Astrocyte of the cerebellum (primary cell): ENCODE measurements around the gene EXOC6B.

ENCODE experiments used
- DNase-seq: peaks from one replicate; pipeline ENCODE4 v3.0.0-alpha.2; 2011; ENCODE audit warnings: low read depth
- H3K4me3 ChIP-seq: 2 replicates; pipeline ENCODE4 v1.5.1; 2011; ENCODE audit warnings: mild to moderate bottlenecking, low read depth, low read length, moderate library complexity
- CTCF ChIP-seq: IDR thresholded peaks from 2 replicates; pipeline ENCODE4 v1.5.1; 2012; ENCODE audit warnings: low read length, low read depth, moderate library complexity, mild to moderate bottlenecking; ENCODE audit errors: missing control alignments
- in situ Hi-C: cut with HindIII; loops from 2 replicates; pipeline ENCODE4 v1.10.0; 2017; ENCODE audit warnings: low sequenced_read_pairs

The EXOC6B gene

DNA sequence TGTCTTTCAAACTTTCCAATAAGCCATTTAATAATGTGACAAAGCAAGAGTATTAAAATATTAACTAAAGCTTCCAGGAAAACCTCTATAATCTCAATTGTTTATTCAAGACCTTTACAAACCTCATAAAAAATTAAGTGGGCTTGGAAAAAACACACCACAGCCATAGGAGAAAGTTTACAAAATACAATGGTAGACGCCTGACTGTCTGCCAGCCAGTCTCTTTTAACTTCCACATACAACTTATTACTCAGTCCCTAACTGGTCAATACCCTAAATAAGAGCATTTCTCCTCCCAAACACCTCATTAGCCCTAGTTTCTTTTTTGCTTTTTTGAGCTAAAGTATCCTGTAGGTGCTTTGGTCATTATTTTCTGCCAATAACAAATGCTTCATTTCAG, 430.7 kb downstream of the EXOC6B start:
- in situ Hi-C loops: no loop called here
- no peak for DNase-seq
- no peak for TF ChIP-seq CTCF
- H3K4me3 ChIP-seq: no peak overlapping the region

- no peak for TF ChIP-seq CTCF
- DNase-seq: no peak
- H3K4me3 ChIP-seq: no peak overlapping the region
- in situ Hi-C loops: no loop called here
Measured at GRCh38 chr2:72394541-72395070, 431.2 kb downstream of the EXOC6B start.

DNA sequence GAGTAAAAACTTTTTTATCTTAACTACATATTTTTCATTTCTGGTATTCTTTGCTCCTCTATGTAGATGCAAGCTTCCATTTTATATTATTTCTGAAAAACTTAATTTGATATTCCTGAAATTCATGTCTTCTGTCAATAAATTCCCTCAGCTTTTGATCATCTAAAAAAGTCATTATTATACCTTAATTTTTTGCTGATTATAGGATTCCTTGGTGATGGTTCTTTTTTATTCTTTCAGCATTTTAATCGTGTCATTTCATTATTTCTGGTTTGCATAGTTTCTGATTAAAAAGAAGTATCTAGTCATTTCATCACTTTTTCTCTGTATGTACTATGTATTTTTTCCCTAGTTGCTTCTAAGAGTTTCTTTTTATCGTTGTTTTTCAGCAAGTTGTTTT, 436.4 kb downstream of the EXOC6B start:
- no peak for TF ChIP-seq CTCF
- in situ Hi-C loops: no loop called here
- no peak for DNase-seq

GRCh38 chr2:72388263-72388662, 437.6 kb downstream of the EXOC6B start:
- TF ChIP-seq CTCF: no peak
- in situ Hi-C loops: no loop called here
- no peak for DNase-seq
- H3K4me3 ChIP-seq: no peak overlapping the region

More for the DNA sequence above, 436.4 kb downstream of the EXOC6B start:
- no peak overlapping the region for H3K4me3 ChIP-seq

DNA sequence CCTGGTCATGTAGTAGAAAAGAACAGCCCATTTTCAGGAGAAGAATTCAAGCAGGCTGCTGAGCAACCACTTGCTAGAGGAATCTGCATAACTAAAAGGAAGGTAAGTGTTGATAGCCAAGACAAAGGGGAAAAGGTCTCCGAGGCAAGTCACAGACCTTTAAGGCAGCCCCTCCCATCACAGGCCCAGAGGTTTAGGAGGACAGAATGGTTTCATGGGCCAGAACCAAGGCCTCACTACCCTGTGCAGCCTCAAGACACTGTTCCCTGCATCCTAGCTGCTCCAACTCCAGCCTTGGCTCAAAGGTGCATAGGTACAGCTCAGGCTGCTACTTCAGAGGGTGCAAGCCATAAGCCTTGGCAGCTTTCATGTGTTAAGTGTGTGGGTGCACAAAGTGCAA, 439.5 kb downstream of the EXOC6B start:
- DNase-seq: no peak
- no peak overlapping the region for H3K4me3 ChIP-seq
- in situ Hi-C loops: no loop called here
- no peak for TF ChIP-seq CTCF

DNA sequence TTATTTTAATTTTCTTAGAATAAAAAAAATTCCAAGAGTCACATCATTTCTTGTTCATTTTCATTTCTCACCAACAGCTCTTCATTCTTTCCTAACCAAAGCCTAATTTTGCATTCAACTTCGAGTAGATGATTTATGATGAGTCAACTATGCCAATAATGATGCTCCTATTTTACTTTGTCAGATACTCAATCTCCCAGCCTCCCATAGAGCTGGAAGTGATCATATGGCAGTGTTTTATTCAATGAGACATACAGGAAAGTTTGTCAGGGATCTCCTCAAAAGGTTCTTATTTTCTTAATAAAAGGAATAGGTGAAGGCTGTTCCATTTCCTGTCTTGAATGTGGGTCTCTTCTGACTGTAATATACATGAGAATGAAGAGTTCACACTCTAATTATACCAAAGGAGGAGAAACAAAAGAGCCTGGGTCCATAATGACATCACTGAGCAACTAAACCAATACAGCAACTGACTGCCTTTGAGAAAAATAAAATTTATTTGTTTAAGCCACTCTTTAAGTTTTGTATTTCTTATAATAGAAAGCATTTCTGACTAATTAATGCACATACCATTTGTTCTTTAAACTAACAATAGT, 447.0 kb downstream of the EXOC6B start:
- in situ Hi-C loops: no loop called here
- no peak for TF ChIP-seq CTCF
- no peak overlapping the region for H3K4me3 ChIP-seq

More for the DNA sequence above, 447.0 kb downstream of the EXOC6B start:
- no peak for DNase-seq
